Panc1 (cell line): ENCODE data around the gene DOK6. TPM values are rescaled to one million over a fixed set of nuclear protein-coding genes. Genes with fewer than 3 reads are reported as not detected.

Source experiments
- ATAC-seq: fragments of 200-7000 bp; cut with Tn5 transposase; 2 replicates; pipeline ENCODE4 v1.9.1; 2020; ENCODE audit warnings: mild to moderate bottlenecking, moderate library complexity
- BruUV-seq: library from RNA; stranded (reverse); fragments of 400-500 nt; replicated peaks from 2 replicates; lab custom pipeline; 2021; lab: Mats Ljungman, UMichigan
- CTCF ChIA-PET: fragments of 300-600 bp; sonication (Branson Sonifier 250); formaldehyde crosslinking; loops from one replicate; lab custom pipeline; 2022; ENCODE audit warnings: antibody characterized with exemption; lab: Charles Lee
- POLR2A ChIA-PET: fragments of 300-600 bp; sonication (Branson Sonifier 250); formaldehyde crosslinking; loops from one replicate; lab custom pipeline; 2022; ENCODE audit warnings: antibody characterized with exemption; lab: Charles Lee
- DNase-seq: peaks from one replicate; pipeline ENCODE4 v3.0.0-alpha.2; 2010; ENCODE audit warnings: low read depth, low spot score
- H3K27ac ChIP-seq: 2 replicates; pipeline ENCODE4 v1.5.1; 2011; ENCODE audit warnings: mild to moderate bottlenecking, low read length, inconsistent platforms
- H3K27me3 ChIP-seq: fragments of 200-500 bp; sonication (Bioruptor generic); 2 replicates; pipeline ENCODE4 v1.6.0; 2014; ENCODE audit warnings: low read length, inconsistent platforms; ENCODE audit not compliant: control insufficient read depth, insufficient read depth
- H3K36me3 ChIP-seq: fragments of 200-500 bp; sonication (Bioruptor generic); 2 replicates; pipeline ENCODE4 v1.5.1; 2014; ENCODE audit warnings: inconsistent platforms, mild to moderate bottlenecking, low read length, moderate library complexity; ENCODE audit not compliant: control insufficient read depth, insufficient read depth
- H3K4me1 ChIP-seq: 2 replicates; pipeline ENCODE4 v1.5.1; 2011; ENCODE audit warnings: inconsistent platforms, mild to moderate bottlenecking, low read length, moderate library complexity; ENCODE audit not compliant: control insufficient read depth, insufficient read depth
- H3K4me3 ChIP-seq, 2 experiments: 2 replicates each; pipeline ENCODE4 v1.5.1; 2011 to 2012; ENCODE audit warnings: low read depth in 2 of 2, low read length in 2 of 2, mild to moderate bottlenecking in 2 of 2, inconsistent platforms in 1 of 2, moderate library complexity in 1 of 2
- H3K9me3 ChIP-seq: fragments of 200-500 bp; sonication (Bioruptor generic); 2 replicates; pipeline ENCODE4 v1.5.1; 2014; ENCODE audit warnings: low read depth, mild to moderate bottlenecking, inconsistent platforms, low read length, moderate library complexity; ENCODE audit not compliant: control insufficient read depth, insufficient read depth
- CTCF ChIP-seq: fragments of 450-650 bp; IDR thresholded peaks from 2 replicates; pipeline ENCODE4 v1.5.1; 2017; ENCODE audit warnings: mild to moderate bottlenecking
- POLR2AphosphoS5 ChIP-seq: IDR thresholded peaks from 2 replicates; pipeline ENCODE4 v1.6.1; 2012; ENCODE audit warnings: mild to moderate bottlenecking, low read depth, low read length, moderate library complexity
- REST ChIP-seq, 2 experiments: IDR thresholded peaks; 2 replicates each; pipeline ENCODE4 v1.6.1; 2011 to 2012; ENCODE audit warnings: low read depth in 2 of 2, control low read depth in 1 of 2, low read length in 1 of 2, mild to moderate bottlenecking in 1 of 2, moderate library complexity in 1 of 2; ENCODE audit not compliant: insufficient read depth in 1 of 2
- SIN3A ChIP-seq: IDR thresholded peaks from 2 replicates; pipeline ENCODE4 v1.6.1; 2012; ENCODE audit warnings: low read depth, mild to moderate bottlenecking, low read length, moderate library complexity, borderline replicate concordance; ENCODE audit not compliant: insufficient read depth
- TCF7L2 ChIP-seq: IDR thresholded peaks from 2 replicates; pipeline ENCODE4 v1.6.1; 2011; ENCODE audit warnings: mild to moderate bottlenecking, low read depth, low read length, inconsistent platforms
- in situ Hi-C: cut with HindIII; loops from 2 replicates; pipeline ENCODE4 v1.10.0; 2016; ENCODE audit warnings: low sequenced_read_pairs, low pct_unique_long_range_greater_than_20kb
- intact Hi-C: fragments of 100-400 bp; cut with micrococcal nuclease; formaldehyde crosslinking; loops from one replicate; pipeline ENCODE4 v1.10.0; 2022; ENCODE audit not compliant: unreplicated experiment
- total RNA-seq: library from RNA; stranded (reverse); gene quantifications from one replicate; pipeline ENCODE4 v1.2.1, GENCODE V29; 2021; ENCODE audit not compliant: unreplicated experiment

Gene DOK6
- total RNA-seq, 1 experiment from 2014 or later, result not detected

GRCh38 chr18:69755856-69756496, 355.3 kb downstream of the DOK6 start:
- in situ Hi-C loops (no loop called here), intact Hi-C loops (no loop called here)
- no peaks in the 10 kb centered on the region for H3K27me3 ChIP-seq
- no peaks in the 10 kb centered on the region for H3K4me1 ChIP-seq
- no peaks in the 10 kb centered on the region for H3K36me3 ChIP-seq
- no peak overlapping the region for H3K27ac ChIP-seq
- ChIA-PET POLR2A (no interaction called here), CTCF (no interaction called here)
- ATAC-seq, result no peak
- no peak overlapping the region for H3K4me3 ChIP-seq
- TF ChIP-seq SIN3A (no peak), TCF7L2 (no peak), CTCF (no peak), POLR2AphosphoS5 (no peak), REST (IDR thresholded peaks at IDR 0.05; ENCODE audit: insufficient read depth in 1 of 2, low read depth in 2 of 2, low read length in 1 of 2) (no peak)
- DNase-seq, result no peak
- no TSS peak for BruUV-seq
- H3K9me3 ChIP-seq, result no peaks in the 10 kb centered on the region

GRCh38 chr18:69757733-69758132, 357.0 kb downstream of the DOK6 start:
- POLR2A ChIA-PET, result no interaction called here
- Histone ChIP-seq H3K4me3 (no peak overlapping the region), H3K4me1 (no peaks in the 10 kb centered on the region), H3K27ac (no peak overlapping the region), H3K9me3 (no peaks in the 10 kb centered on the region), H3K36me3 (no peaks in the 10 kb centered on the region), H3K27me3 (no peaks in the 10 kb centered on the region)
- CTCF ChIA-PET, result no interaction called here
- intact Hi-C loops (no loop called here), in situ Hi-C loops (no loop called here)
- BruUV-seq, result no TSS peak
- TF ChIP-seq REST (IDR thresholded peaks at IDR 0.05; ENCODE audit: insufficient read depth in 1 of 2, low read depth in 2 of 2, low read length in 1 of 2), result no peak
- TF ChIP-seq SIN3A, result no peak
- TF ChIP-seq CTCF, result no peak
- no peak for TF ChIP-seq TCF7L2
- no peak for TF ChIP-seq POLR2AphosphoS5
- DNase-seq (no peak), ATAC-seq (no peak)
